NCI-H524 (cell line): ENCODE data around the gene CELA2B.
"Not testable (repeated sequence)": the region's sequence is repeated elsewhere in the genome, so short reads cannot be mapped to it uniquely, and the experiment has no call there.

ENCODE experiments used
- DNase-seq, 2 experiments: peaks; one replicate each; lab custom pipeline; 2025; lab: John Stamatoyannopoulos, UW

Gene CELA2B

DNA sequence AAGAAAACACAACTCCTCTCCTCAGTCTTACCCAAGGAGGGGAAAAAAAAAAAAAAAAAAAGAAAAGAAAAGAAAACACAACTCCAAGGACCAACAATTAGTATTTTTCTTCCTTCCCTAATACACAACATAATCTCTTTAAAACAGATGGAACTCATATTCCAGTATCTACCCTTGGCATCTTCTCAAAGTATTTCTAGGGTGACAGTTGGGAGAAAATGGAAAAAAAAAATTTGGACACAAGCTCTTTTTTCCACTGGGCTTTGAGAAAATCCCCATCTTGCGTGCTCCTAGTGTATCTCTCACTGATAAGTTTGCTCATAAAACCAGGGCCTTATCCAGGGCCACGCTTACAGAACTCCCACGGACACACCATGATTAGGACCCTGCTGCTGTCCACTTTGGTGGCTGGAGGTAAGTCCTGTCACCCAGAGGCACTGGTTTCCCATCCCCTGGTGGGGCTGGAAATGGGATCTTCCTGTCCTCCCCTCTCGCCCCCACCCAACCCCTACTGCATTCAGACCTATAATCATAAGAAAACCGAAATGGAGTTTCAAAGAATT, at the start of gene CELA2B:
Gene CELA2B, plus strand, starts transcription at position 353 of the 563 bp plus-strand sequence. Its CDS starts 22 bp downstream, at position 375.
- no peak for DNase-seq

DNA sequence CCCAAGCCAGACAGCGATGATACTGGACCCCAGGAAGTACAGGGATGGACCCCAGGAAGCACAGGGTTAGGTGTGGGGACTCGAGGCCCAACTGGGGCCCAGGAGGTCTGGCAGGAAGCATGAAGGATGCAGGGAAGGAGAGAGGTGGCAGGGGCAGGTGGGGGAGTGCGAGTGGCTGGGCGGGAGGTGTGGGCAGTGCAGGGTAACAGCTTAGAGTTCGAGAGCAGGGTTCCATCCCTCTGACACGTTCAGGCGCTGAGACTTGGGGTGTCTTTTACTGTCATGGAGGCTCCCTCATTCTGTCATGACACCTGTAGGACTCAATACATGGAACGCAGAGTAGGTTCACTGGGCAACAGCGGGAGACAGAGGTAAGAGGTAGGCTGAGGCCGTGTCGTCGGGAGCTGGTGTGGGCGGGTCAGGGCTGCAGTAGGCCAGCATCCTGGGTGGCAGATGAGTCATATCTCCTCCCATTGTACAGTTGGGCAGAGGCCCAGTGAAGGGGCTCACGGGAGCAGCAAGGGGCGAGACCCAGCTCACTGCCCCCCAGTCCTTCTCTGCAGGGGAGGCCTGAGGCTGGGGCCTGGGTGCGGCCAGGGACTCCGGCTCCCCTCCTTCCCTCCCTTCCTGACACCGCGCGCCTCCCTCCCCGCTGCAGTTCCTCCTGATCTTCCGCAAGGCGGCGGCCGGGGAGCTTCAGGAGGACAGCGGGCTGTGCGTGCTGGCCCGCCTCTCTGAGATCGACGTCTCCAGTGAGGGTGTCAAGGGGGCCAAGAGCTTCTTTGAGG, 49.2 kb upstream of the CELA2B start:
- DNase-seq: no peak

DNA sequence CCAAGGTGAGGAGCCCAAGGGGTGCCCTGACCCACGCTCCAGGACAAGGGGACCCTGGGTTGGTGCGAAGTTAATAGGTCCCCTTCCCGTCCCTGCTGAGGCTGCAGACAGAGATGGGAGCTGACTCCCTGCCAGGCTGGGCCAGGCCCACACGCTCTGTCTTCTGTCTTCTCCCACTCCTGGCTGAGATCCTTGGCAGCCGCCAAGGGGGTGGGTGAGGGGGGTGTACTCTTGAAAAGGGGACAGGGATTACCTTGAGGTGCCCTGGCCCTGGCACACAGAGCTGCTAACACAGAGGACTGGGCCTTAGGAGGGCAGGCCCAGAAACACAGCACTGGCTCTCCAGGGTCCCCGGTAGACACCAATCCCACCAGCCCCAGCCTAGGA, 48.6 kb upstream of the CELA2B start:
- no peak for DNase-seq

DNA sequence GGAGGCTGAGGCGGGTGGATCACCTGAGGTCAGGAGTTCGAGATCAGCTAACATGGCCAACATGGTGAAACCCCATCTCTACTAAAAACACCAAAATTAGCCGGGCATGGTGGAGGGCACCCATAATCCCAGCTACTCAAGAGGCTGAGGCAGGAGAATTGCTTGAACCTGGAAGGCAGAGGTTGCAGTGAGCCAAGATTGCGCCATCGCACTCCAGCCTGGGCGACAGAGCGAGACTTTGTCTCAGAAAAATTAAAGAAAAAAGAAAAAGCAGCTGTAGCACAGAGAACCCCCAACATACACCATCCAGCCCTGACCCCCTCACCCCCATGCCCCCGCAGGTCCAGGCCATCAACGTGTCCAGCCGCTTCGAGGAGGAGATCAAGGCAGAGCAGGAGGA, 47.7 kb upstream of the CELA2B start:
- not testable (repeated sequence) for DNase-seq

DNA sequence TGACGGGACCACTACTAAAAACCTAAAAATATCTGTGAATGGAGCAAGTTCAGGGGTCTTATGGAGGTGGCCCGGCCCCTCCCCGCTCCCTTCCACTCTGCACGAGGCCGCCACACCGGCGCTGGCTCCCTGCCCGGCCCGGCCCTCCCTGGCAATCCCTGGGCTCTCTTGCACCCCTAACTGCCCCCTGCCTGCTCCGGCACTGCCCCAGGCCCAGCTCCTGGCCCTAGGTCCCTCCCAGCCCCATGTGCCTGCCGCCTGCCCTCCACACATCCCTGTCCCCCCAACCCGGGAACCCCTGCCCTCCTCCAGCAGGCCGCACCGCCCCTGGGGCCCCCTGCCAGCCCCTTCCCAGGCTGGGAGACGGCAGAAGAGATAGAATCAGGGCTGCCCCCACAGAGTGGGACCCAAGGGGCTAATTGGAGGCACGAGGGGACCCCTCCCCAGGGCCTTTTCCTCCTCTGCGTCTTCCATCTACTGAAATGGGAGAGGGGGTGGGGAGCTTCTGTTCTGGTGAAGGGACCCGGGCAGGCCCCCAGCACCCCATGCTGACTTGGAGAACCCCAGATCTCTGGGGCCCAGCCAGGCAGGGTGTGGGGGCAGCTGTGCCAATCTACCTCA, 47.0 kb upstream of the CELA2B start:
- DNase-seq: no peak

DNA sequence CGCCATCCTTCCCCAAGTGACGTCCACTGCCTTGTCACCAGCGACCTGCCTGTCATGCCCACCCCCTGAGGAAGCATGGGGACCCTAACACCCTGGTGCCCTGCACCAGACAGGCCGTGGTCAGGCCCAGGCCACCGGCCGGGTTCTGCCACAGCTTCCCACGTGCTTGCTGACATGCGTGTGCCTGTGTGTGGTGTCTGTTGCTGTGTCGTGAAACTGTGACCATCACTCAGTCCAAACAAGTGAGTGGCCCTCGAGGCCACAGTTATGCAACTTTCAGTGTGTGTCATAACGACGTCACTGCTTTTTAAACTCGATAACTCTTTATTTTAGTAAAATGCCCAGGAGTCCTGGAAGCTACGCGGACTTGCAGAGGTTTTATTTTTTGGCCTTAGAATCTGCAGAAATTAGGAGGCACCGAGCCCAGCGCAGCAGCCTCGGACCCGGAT, 46.2 kb upstream of the CELA2B start:
- DNase-seq: no peak

DNA sequence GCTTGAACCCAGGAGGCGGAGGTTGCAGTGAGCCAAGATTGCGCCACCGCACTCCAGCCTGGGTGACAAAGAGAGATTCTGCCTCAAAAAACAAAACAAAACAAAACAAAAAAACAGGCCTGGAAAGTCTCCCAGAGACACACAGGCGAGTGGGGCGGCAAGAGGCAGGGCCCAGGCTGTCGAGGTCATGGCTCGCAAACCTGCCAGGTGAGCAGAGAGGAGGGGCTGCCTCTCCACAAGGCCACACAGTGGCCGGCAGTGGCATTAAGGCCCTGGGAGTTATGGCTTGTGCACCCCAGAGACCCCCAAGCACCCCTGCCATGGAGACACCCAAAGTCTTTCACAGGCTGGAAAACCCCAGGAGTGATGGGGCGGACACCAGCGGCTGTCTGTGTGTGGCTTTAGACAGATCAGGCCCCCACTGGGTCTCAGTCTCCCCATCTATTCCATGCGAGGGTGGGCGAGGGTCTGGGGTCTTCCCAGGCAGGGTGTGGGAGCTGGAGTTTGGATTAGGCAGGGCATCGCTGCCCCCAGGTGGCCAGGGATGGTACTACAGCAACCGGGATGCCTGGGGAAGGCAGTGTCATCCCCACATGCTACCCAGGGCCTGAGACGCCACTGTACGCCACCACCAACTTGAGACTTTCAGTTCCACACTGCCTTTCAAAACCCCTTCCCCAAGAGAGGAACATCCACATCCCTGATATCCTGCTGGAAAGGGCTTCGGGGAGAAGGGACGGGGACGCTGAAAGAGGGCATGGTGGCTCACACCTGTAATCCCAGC, 44.9 kb upstream of the CELA2B start:
- peak; percentile 5 to 54 for DNase-seq

DNA sequence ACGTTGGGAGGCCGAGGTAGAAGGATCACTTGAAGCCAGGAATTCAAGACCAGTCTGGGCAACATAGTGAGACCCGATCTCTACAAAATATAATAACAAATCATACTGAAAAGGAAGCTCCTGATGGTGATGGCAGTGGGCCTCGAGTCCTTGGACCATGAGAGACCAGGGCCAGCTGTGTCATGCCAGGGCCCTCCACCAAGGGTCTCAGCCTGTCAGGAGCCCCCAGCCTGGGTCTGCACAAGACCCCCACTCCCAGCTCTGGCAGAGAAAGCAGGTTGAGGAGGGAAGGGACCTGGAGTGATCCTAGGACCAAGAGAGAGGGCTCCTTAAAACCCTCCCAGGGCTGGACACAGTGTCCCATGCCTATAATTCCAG, 44.3 kb upstream of the CELA2B start:
- DNase-seq: no peak

DNA sequence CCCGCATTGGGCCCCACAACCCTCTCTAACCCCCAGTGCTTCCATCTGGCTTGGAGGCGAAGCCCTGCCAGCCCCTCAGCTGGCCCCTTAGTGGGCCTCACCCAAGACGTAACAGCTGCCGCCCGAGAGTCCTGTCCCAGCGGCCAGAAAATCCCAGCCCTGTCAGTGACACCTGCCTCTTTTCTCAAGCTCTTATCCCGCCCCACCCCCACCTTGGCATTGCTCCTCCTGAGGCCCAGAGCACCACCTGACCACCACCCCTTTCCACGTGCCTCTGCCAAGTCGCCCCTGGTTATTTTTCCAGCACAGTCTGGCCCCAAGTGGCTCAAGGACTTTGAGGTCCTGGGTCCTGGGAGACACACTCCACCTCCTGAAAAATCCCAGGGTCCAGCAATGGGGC, 43.6 kb upstream of the CELA2B start:
- peak; percentile 63 to 90 for DNase-seq

DNA sequence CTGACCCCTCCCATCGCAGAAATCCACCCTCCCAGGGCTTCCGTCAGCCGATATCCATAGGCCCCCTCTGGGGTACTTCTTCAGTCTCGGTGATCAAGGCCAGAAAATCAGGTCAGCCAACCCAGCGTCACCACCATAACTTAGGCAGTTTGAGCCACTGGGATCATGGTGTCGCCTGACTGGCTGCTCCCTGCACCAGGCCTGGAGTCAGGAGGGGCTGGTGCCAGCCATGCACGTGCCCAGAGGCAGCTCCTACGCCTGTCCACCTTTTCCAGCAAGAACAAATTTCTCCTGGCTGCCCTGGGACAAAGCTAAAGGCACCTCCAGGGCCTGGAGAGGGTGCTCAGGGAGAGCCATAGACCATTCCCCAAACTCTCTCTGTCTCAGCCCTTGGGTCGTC, 42.4 kb upstream of the CELA2B start:
- DNase-seq: no peak

DNA sequence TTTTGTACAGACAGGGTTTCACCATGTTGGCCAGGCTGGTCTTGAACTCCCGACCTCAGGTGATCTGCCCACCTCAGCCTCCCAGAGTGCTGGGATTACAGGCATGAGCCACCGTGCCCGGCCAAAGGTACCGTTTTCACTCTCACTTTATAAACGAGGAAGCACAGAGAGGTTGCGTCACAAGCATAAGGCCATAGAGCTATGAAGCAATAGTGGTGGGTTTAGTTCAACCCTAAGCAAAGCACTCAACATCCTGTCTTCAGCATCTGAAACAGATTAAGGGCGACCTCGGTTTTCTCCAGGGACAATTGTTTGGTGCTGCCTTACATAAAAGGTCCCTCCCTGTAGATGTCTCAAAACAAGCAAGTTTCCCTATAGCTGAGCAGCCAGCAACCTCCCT, 41.2 kb upstream of the CELA2B start:
- DNase-seq: not testable (repeated sequence)

DNA sequence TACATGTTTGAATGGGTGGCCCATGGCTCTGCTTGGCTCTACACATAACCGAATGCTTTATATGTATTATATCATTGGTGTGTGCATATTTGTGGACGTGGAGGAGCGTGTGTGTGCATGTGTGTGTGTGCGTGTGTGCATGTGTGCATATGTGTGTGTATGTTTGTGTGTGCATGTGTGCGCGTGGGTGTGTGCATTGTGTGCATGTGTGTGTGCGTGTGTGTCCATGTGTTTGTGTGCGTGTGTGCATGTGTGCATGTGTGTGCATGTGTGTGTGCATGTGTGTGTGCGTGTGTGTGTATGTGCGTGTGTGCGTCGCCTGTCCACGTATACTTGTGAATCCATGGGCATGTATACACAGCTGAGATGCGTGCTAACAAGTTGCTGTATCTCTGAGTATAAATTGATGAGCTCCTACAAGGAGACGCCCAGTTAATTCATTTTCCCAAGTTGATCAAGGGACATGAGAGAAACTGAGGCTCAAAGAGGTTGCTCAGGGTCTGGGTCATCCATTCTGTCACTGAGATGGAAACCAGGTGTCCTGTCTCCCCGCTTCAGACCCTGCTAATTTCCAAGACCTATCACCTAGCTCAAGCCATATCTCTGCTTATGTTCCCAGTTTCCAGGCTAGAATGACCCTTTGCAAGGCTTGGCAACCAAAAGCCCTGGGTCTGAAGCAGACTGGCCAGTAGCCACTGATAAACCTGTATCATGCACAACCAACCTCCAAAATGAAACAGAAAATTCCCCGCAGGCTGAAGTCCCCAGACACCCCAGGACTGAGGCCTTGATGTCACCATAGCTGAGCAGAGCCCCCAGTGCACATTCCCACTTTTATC, 40.4 kb upstream of the CELA2B start:
- DNase-seq: no peak

DNA sequence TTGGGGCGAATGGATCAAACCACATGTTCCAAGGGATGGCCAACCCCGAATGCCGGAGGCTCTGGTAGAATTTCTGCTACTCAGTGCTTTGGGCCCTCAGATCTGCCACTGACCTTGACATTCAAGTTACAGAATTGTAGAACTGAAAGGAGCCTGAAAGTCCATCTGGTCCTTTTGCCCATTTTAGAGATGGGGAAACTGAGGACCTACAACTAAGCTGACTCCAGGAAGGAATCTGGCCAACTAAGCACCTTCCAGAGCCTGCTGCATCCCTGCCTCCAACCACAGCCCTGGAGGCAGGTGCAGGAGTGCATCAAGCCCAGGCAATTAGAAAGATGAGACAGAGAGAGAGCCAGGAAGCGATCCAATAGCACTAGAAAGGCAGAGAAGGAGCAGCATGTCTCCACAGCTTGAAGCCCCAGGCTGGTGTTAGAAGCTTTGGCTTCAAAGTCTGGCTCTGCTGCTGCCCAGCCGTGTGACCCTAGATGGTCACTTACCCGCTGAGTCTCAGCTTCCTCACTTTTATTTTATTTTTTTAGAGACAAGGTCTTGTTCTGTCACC, 38.9 kb upstream of the CELA2B start:
- DNase-seq: no peak

DNA sequence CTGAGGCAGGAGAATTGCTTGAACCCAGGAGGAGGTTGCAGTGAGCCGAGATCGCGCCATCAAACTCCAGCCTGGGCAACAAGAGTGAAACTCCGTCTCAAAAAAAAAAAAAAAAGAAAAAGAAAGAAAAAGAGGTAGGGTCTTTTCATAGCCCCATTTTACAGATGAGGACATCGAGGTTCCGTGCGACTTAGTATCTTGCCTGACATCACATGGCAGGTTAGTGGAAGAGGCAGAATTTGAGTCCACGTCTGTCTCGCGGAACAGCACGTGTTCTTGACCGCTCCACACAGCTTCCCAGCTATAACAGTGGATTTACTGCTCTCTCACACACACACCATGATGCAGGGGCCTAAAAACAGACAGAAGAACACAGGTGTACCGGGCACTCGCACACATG, 36.6 kb upstream of the CELA2B start:
- no peak for DNase-seq

DNA sequence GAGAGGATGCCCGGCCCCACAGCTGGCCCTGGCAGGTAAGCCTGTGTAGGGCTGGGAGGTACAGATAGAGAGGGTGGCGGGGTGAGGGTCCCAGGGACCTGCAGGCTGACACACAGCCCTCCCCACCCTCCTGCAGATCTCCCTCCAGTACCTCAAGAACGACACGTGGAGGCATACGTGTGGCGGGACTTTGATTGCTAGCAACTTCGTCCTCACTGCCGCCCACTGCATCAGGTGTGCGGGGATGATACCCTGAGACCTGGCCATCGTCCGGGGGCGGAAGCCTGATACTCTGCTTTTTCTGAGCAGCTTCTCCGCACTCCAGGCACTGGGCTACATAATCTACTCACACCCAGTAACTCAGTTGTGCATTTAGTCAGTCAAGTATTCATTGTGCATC, 35.5 kb upstream of the CELA2B start:
- no peak for DNase-seq

DNA sequence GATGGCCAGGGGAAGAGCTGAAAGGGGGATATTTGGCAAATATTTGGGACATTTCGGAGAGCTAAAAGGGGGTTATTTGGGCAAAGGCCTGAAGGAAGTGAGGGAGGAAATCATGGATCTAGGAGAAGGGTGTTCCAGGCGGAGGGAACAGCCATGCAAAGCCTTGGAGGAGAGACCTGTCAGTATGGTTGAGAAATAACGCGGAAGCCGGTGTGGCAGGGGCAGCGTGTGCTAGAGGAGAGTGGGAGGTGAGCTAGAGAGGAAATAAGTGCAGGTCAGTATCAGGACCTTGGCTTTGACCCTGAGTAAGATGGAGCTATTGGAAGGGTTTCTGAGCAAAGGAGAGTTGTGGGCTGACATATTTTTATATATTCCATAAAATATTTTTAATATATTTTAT, 34.7 kb upstream of the CELA2B start:
- no peak for DNase-seq

DNA sequence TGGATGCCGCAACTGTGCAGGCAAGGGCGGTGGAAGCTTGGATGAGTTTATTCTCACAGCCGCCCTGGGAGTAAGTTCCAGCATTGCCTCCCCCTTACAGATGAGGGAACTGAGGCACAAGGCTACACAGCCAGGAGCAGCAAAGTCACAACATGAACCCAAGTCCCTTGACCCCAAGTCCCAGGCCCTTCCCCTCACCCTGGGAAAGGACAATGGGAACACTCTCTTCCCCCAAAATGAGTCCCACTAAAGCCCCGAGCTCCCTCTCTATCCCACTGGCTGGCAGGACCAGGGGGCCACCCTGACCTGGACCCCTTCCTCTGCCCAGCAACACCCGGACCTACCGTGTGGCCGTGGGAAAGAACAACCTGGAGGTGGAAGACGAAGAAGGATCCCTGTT, 33.8 kb upstream of the CELA2B start:
- no peak for DNase-seq

DNA sequence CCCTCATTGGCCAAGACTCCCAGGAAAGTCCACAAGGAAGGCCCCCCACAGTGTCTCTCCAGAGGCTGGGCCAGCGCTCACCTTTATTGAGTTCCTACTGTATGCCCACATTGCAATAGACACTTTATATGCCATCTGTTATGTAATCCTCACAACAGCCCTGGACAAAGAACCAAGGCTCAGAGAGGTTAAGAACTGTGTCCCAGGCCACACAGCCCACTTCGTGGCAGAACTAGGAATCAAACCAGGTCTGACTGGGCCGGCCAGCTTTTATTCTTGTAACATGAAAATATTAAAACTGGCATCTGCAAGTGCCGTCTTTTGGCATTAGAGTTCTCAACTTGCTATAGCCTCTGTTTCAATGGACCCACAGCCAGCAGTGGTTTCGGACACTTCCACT, 33.1 kb upstream of the CELA2B start:
- DNase-seq: no peak

DNA sequence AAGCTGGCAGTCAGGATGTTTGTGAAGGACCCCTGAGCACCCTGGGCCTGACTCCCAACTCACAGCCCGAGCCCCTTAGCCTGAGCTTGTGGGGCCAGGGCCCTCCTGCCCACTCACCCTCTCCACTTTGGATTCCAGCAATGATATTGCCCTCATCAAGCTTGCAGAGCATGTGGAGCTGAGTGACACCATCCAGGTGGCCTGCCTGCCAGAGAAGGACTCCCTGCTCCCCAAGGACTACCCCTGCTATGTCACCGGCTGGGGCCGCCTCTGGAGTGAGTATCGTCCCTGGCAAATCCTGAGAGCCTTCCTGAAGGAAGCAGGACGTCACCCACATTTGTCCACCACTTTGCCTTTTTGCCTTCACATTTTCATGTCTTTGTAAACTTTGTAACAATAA, 32.6 kb upstream of the CELA2B start:
- DNase-seq: peak in 1 of 2 experiments; percentile 25

DNA sequence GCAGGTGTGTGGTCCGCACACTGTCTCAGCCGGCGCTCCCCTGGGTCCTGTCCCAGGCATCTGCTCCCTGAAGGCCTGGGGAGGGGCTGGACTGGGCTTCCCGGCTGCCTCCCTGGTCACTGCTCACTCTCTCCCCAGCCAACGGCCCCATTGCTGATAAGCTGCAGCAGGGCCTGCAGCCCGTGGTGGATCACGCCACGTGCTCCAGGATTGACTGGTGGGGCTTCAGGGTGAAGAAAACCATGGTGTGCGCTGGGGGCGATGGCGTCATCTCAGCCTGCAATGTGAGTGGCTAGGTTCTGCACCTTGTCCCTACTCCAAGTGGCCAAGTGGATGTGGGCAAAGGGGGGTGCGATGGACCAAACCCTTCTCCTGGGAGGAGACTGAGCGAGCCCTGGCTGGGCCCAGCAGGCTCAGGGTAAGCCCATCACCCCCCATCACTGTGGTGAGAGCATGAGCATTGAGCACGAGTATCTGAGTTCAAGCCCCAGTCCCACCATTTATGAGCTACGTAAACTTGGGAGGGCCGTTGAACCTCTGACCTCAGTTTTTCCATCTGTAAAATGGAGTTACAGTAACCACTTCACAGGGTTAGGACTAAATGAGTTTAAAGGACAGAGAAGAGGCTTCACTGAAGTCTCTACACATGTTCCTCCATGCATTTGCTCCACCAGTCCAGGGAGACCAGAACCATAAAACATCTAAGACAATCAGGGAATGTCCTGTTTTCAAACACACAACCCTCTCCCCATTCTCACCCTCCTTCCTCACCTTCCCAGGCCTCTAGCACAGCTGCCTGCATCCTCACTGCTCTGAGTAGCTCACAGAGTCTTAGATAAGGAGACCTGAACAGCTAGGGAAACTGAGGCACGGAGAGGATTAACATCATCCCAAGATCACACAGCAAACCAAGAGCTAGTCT, 31.2 kb upstream of the CELA2B start:
- peak in 1 of 2 experiments; percentile 26 for DNase-seq
